Suprapubic skin (tissue), 4 donors: ENCODE results near the gene OTOP2. TPM values are rescaled to one million over a fixed set of nuclear protein-coding genes. Genes with fewer than 3 reads are reported as not detected.
"Not testable (repeated sequence)": the region's sequence is repeated elsewhere in the genome, so short reads cannot be mapped to it uniquely, and the experiment has no call there.

Experiments used
- DNase-seq, 2 donors: peaks; one replicate each; pipeline ENCODE4 v3.0.0-alpha.2; 2019; ENCODE audit warnings: low spot score in 2 of 2
- H3K27ac ChIP-seq: fragments of 200-600 bp; sonication (generic); one replicate; pipeline ENCODE4 v1.5.1; 2019
- H3K27me3 ChIP-seq: fragments of 200-600 bp; sonication (generic); one replicate; pipeline ENCODE4 v1.5.1; 2019
- H3K36me3 ChIP-seq: fragments of 200-600 bp; sonication (generic); one replicate; pipeline ENCODE4 v1.5.1; 2019
- H3K4me1 ChIP-seq: fragments of 200-600 bp; sonication (generic); one replicate; pipeline ENCODE4 v1.5.1; 2019
- H3K4me3 ChIP-seq: fragments of 200-600 bp; sonication (generic); one replicate; pipeline ENCODE4 v1.5.1; 2019; ENCODE audit warnings: mild to moderate bottlenecking
- H3K9me3 ChIP-seq: fragments of 200-600 bp; sonication (generic); one replicate; pipeline ENCODE4 v1.5.1; 2019
- CTCF ChIP-seq, 2 donors: fragments of 200-600 bp in 1 of 2; fragments of 450-650 bp in 1 of 2; sonication (generic) in 1 of 2; IDR thresholded peaks; one replicate each; pipeline ENCODE4 v1.5.1; 2016 to 2019; ENCODE audit warnings: antibody characterized with exemption in 2 of 2, mild to moderate bottlenecking in 1 of 2, moderate library complexity in 1 of 2
- EP300 ChIP-seq: sonication (generic); formaldehyde crosslinking; IDR thresholded peaks from one replicate; pipeline ENCODE4 v1.6.1; 2017; ENCODE audit warnings: antibody characterized with exemption
- POLR2A ChIP-seq, 2 donors: fragments of 450-650 bp; IDR thresholded peaks; one replicate each; pipeline ENCODE4 v1.6.1; 2017; ENCODE audit warnings: antibody characterized with exemption in 2 of 2, mild to moderate bottlenecking in 2 of 2, moderate library complexity in 2 of 2
- POLR2AphosphoS5 ChIP-seq, 3 donors: sonication (generic); formaldehyde crosslinking; IDR thresholded peaks; one replicate each; pipeline ENCODE4 v1.6.1; 2017; ENCODE audit warnings: antibody characterized with exemption in 3 of 3
- WGBS: methylation state at CpG from one replicate; pipeline ENCODE4 v1.1.5; 2018; 5-methylcytosine and 5-hydroxymethylcytosine counted together
- total RNA-seq, 4 donors: library from RNA; depleted of rRNA; stranded (reverse); fragments of >200 nt; gene quantifications; one replicate each; pipeline ENCODE4 v1.1.0, GENCODE V29; 2016

Gene OTOP2
- total RNA-seq, 4 donors from 2014 or later = 0.49 TPM; not detected in 3

- Histone ChIP-seq H3K27me3 (peaks cover 11% of the 10 kb centered on the region), H3K4me3 (no peak overlapping the region), H3K4me1 (peaks cover 13% of the 10 kb centered on the region), H3K27ac (no peak overlapping the region), H3K9me3 (no peaks in the 10 kb centered on the region), H3K36me3 (no peaks in the 10 kb centered on the region)
- TF ChIP-seq EP300 (no peak), CTCF (IDR thresholded peaks at IDR 0.05) (no peak), POLR2A (IDR thresholded peaks at IDR 0.05) (no peak), POLR2AphosphoS5 (IDR thresholded peaks at IDR 0.05) (no peak)
- no peak for DNase-seq
- 86% methylated on average over 9 of the region's 9 CpGs for WGBS
Measured at GRCh38 chr17:74903034-74903433, 21.0 kb upstream of the OTOP2 start.

- DNase-seq = no peak
- H3K27ac ChIP-seq = no peak overlapping the region
- WGBS = 85% methylated on average over 6 of the region's 6 CpGs
- H3K9me3 ChIP-seq = no peaks in the 10 kb centered on the region
- H3K36me3 ChIP-seq = no peaks in the 10 kb centered on the region
- peaks cover 12% of the 10 kb centered on the region for H3K4me1 ChIP-seq
- H3K4me3 ChIP-seq = no peak overlapping the region
- TF ChIP-seq POLR2AphosphoS5 (IDR thresholded peaks at IDR 0.05) (no peak), POLR2A (IDR thresholded peaks at IDR 0.05) (no peak), EP300 (no peak), CTCF (IDR thresholded peaks at IDR 0.05) (no peak)
- peaks cover 11% of the 10 kb centered on the region for H3K27me3 ChIP-seq
Measured at GRCh38 chr17:74903671-74904070, 20.4 kb upstream of the OTOP2 start.

GRCh38 chr17:74904687-74905409 lies 19.2 kb upstream of the OTOP2 start:
- no peak for TF ChIP-seq POLR2A (IDR thresholded peaks at IDR 0.05)
- no peak for TF ChIP-seq EP300
- no peak for TF ChIP-seq CTCF (IDR thresholded peaks at IDR 0.05)
- TF ChIP-seq POLR2AphosphoS5 (IDR thresholded peaks at IDR 0.05) = no peak
- Histone ChIP-seq H3K4me3 (no peak overlapping the region), H3K27me3 (peaks cover 11% of the 10 kb centered on the region), H3K4me1 (peaks cover 17% of the 10 kb centered on the region), H3K27ac (no peak overlapping the region), H3K9me3 (no peaks in the 10 kb centered on the region), H3K36me3 (no peaks in the 10 kb centered on the region)
- DNase-seq = no peak
- 84% methylated on average over 6 of the region's 7 CpGs for WGBS

- not testable (repeated sequence) for H3K9me3 ChIP-seq, DNase-seq, H3K36me3 ChIP-seq, H3K27ac ChIP-seq, H3K4me3 ChIP-seq
- Histone ChIP-seq H3K4me1 (peaks cover 17% of the 10 kb centered on the region), H3K27me3 (peaks cover 11% of the 10 kb centered on the region)
- WGBS = 72% methylated on average over 6 of the region's 6 CpGs
Measured at GRCh38 chr17:74906214-74906793, 17.8 kb upstream of the OTOP2 start.

GRCh38 chr17:74907012-74907411 lies 17.1 kb upstream of the OTOP2 start:
- peaks cover 11% of the 10 kb centered on the region for H3K27me3 ChIP-seq
- no peak for DNase-seq
- TF ChIP-seq POLR2A (IDR thresholded peaks at IDR 0.05) (no peak), EP300 (no peak), CTCF (IDR thresholded peaks at IDR 0.05) (no peak), POLR2AphosphoS5 (IDR thresholded peaks at IDR 0.05) (no peak)
- H3K27ac ChIP-seq = no peak overlapping the region
- H3K9me3 ChIP-seq = no peaks in the 10 kb centered on the region
- no CpG with 5 or more reads among the region's 34 CpGs for WGBS
- H3K36me3 ChIP-seq = no peaks in the 10 kb centered on the region
- peaks cover 17% of the 10 kb centered on the region for H3K4me1 ChIP-seq
- no peak overlapping the region for H3K4me3 ChIP-seq

GRCh38 chr17:74909097-74909496 lies 15.0 kb upstream of the OTOP2 start:
- H3K4me3 ChIP-seq, H3K9me3 ChIP-seq, H3K36me3 ChIP-seq, H3K27ac ChIP-seq, DNase-seq, H3K27me3 ChIP-seq: not testable (repeated sequence)
- WGBS = 74% methylated on average over 4 of the region's 4 CpGs
- H3K4me1 ChIP-seq = peaks cover 17% of the 10 kb centered on the region

- H3K4me3 ChIP-seq, DNase-seq, H3K27ac ChIP-seq, H3K9me3 ChIP-seq, H3K36me3 ChIP-seq, H3K27me3 ChIP-seq: not testable (repeated sequence)
- H3K4me1 ChIP-seq = peaks cover 17% of the 10 kb centered on the region
- 78% methylated on average over 8 of the region's 8 CpGs for WGBS
Measured at GRCh38 chr17:74911423-74911822, 12.7 kb upstream of the OTOP2 start.
